Ramos (cell line): Measurements from ENCODE around the gene STK17B.

Source experiments
- in situ Hi-C: fragments of 300-500 bp; cut with MboI; formaldehyde crosslinking; loops from one replicate; pipeline ENCODE4 v1.14.3; 2022; ENCODE audit warnings: low sequenced_read_pairs; ENCODE audit not compliant: unreplicated experiment

Gene STK17B

GRCh38 chr2:196163285-196163684 lies 8.1 kb downstream of the STK17B start:
- in situ Hi-C loops: no loop called here

- in situ Hi-C loops: no loop called here
These were observed 8.7 kb downstream of the STK17B start for GRCh38 chr2:196162586-196163175.

GRCh38 chr2:196160946-196161345 lies 10.4 kb downstream of the STK17B start:
- in situ Hi-C loops: no loop called here

- in situ Hi-C loops: no loop called here
These were observed 11.3 kb downstream of the STK17B start for GRCh38 chr2:196160101-196160500.

GRCh38 chr2:196159221-196159892 lies 12.0 kb downstream of the STK17B start:
- in situ Hi-C loops: no loop called here

GRCh38 chr2:196155575-196155974 lies 15.8 kb downstream of the STK17B start:
- in situ Hi-C loops: no loop called here

GRCh38 chr2:196153480-196153879 lies 17.9 kb downstream of the STK17B start:
- in situ Hi-C loops: no loop called here

- in situ Hi-C loops: no loop called here
These were observed 21.4 kb downstream of the STK17B start for GRCh38 chr2:196149948-196150347.

- in situ Hi-C loops: no loop called here
These were observed 22.6 kb downstream of the STK17B start for GRCh38 chr2:196148736-196149135.

- in situ Hi-C loops: no loop called here
These were observed 26.1 kb downstream of the STK17B start for GRCh38 chr2:196145256-196145655.

- in situ Hi-C loops: no loop called here
These were observed 26.8 kb downstream of the STK17B start for GRCh38 chr2:196144513-196145126.

- in situ Hi-C loops: no loop called here
These were observed 27.6 kb downstream of the STK17B start for GRCh38 chr2:196143730-196144131.

GRCh38 chr2:196142825-196143224 lies 28.6 kb downstream of the STK17B start:
- in situ Hi-C loops: no loop called here

- in situ Hi-C loops: no loop called here
These were observed 31.2 kb downstream of the STK17B start for GRCh38 chr2:196140213-196140612.

- in situ Hi-C loops: loop anchor here (10.0 kb wide), 1 partner anchor 198 kb away; no protein-coding TSS in a partner anchor
These were observed 34.1 kb downstream of the STK17B start for GRCh38 chr2:196137271-196137670.

GRCh38 chr2:196136151-196136550 lies 35.2 kb downstream of the STK17B start:
- in situ Hi-C loops: loop anchor here (10.0 kb wide), 1 partner anchor 199 kb away; no protein-coding TSS in a partner anchor

- in situ Hi-C loops: loop anchor here (10.0 kb wide), 1 partner anchor 203 kb away; no protein-coding TSS in a partner anchor
These were observed 39.1 kb downstream of the STK17B start for GRCh38 chr2:196131949-196132925.

GRCh38 chr2:196131384-196131937 lies 39.9 kb downstream of the STK17B start:
- in situ Hi-C loops: loop anchor here (10.0 kb wide), 1 partner anchor 203 kb away; no protein-coding TSS in a partner anchor

- in situ Hi-C loops: loop anchor here (10.0 kb wide), 1 partner anchor 205 kb away; no protein-coding TSS in a partner anchor
These were observed 41.1 kb downstream of the STK17B start for GRCh38 chr2:196130039-196130825.
